ENCODE results near the gene FAM219A.

GRCh38 chr9:34408173-34408572, 50.2 kb downstream of the FAM219A start:
- TF ChIP-seq CTCF (conservative IDR thresholded peaks at IDR 0.05; ENCODE audit: low read depth, low read length): no peak
- TF ChIP-seq EZH2 (IDR thresholded peaks at IDR 0.05; ENCODE audit: borderline replicate concordance, low read depth, low read length, poor library complexity, severe bottlenecking): no peak
